Measurements from ENCODE around the gene A4GALT. TPM values are rescaled to one million over a fixed set of nuclear protein-coding genes. Genes with fewer than 3 reads are reported as not detected.
A peak's percentile ranks its signal among the peaks of the same experiment; 100 is the strongest.

Gene A4GALT
- total and polyA plus RNA-seq, 3 donors from 2014 or later = 13.5 to 17.3 (median 15.7) TPM

- peaks cover 3% of the 10 kb centered on the region for H3K4me1 ChIP-seq
- H3K27me3 ChIP-seq = no peaks in the 10 kb centered on the region
- H3K27ac ChIP-seq = no peak overlapping the region
- no peak for DNase-seq
- WGBS, 2 donors = 88 to 93% methylated on average over 6 of the region's 6 CpGs
- H3K4me3 ChIP-seq = no peak overlapping the region
- intact Hi-C loops (cut with DNase I; ENCODE audit: low total_unique reads) = no loop called here
- H3K36me3 ChIP-seq (ENCODE audit: low read depth, missing control alignments) = no peaks in the 10 kb centered on the region
- no peaks in the 10 kb centered on the region for H3K9me3 ChIP-seq
- TF ChIP-seq POLR2A (IDR thresholded peaks at IDR 0.05) (no peak), CTCF (IDR thresholded peaks at IDR 0.05) (no peak)
Observed at GRCh38 chr22:42726811-42727210, 6.1 kb upstream of the A4GALT start.

- no peak overlapping the region for H3K27ac ChIP-seq
- intact Hi-C loops (cut with DNase I; ENCODE audit: low total_unique reads) = no loop called here
- 88% methylated on average over 6 of the region's 6 CpGs for WGBS, 2 donors
Observed at GRCh38 chr22:42725606-42726355, 5.1 kb upstream of the A4GALT start.

GRCh38 chr22:42724062-42724461 lies 3.4 kb upstream of the A4GALT start:
- Histone ChIP-seq H3K9me3 (no peaks in the 10 kb centered on the region), H3K27me3 (no peaks in the 10 kb centered on the region), H3K27ac (no peak overlapping the region), H3K36me3 (ENCODE audit: low read depth, missing control alignments) (no peaks in the 10 kb centered on the region), H3K4me1 (peaks cover 12% of the 10 kb centered on the region), H3K4me3 (no peak overlapping the region)
- TF ChIP-seq POLR2A (IDR thresholded peaks at IDR 0.05) = no peak
- TF ChIP-seq CTCF (IDR thresholded peaks at IDR 0.05) = no peak
- 80 to 90% methylated on average over 5 of the region's 5 CpGs for WGBS, 2 donors
- no peak for DNase-seq
- intact Hi-C loops (cut with DNase I; ENCODE audit: low total_unique reads) = no loop called here

More at GRCh38 chr22:42725606-42726355, 5.1 kb upstream of the A4GALT start:
- H3K4me3 ChIP-seq = no peak overlapping the region
- H3K9me3 ChIP-seq = no peaks in the 10 kb centered on the region
- peaks cover 7% of the 10 kb centered on the region for H3K4me1 ChIP-seq
- no peaks in the 10 kb centered on the region for H3K27me3 ChIP-seq
- TF ChIP-seq POLR2A (IDR thresholded peaks at IDR 0.05) (no peak), CTCF (IDR thresholded peaks at IDR 0.05) (no peak)
- H3K36me3 ChIP-seq (ENCODE audit: low read depth, missing control alignments) = no peaks in the 10 kb centered on the region
- no peak for DNase-seq

GRCh38 chr22:42721045-42721434 lies 370 bp upstream of the A4GALT start:
- Histone ChIP-seq H3K9me3 (no peaks in the 10 kb centered on the region), H3K27ac (no peak overlapping the region), H3K27me3 (no peaks in the 10 kb centered on the region), H3K36me3 (ENCODE audit: low read depth, missing control alignments) (no peaks in the 10 kb centered on the region), H3K4me1 (peaks cover 18% of the 10 kb centered on the region), H3K4me3 (peak overlapping the region; percentile 69 to 77)
- intact Hi-C loops (cut with DNase I; ENCODE audit: low total_unique reads) = no loop called here
- WGBS, 2 donors = 2% methylated on average over 19 to 22 of the region's 22 CpGs
- DNase-seq = no peak
- TF ChIP-seq POLR2A (IDR thresholded peaks at IDR 0.05) = no peak
- TF ChIP-seq CTCF (IDR thresholded peaks at IDR 0.05) = no peak
